PC-9 (cell line): ENCODE measurements around the gene NINJ1.

ENCODE experiments used
- CTCF ChIP-seq: fragments of 200-600 bp; sonication (generic); conservative IDR thresholded peaks from 2 replicates; pipeline ENCODE4 v1.6.1; 2017; ENCODE audit warnings: mixed run types, antibody characterized with exemption, mild to moderate bottlenecking, moderate library complexity
- EZH2 ChIP-seq: fragments of 200-600 bp; sonication (generic); IDR thresholded peaks from 2 replicates; pipeline ENCODE4 v1.8.0; 2017; ENCODE audit warnings: antibody characterized with exemption, low read depth

GRCh38 chr9:93115486-93116071 lies 18.5 kb downstream of the NINJ1 start:
- TF ChIP-seq CTCF (no peak), EZH2 (no peak)
